HG03342 (cell line): ENCODE data around the gene PTCD2.

Experiments
- ATAC-seq: cut with Tn5 transposase; IDR thresholded peaks from one replicate; pipeline ENCODE4 v1.9.1; 2021; ENCODE audit warnings: mild to moderate bottlenecking, moderate library complexity; ENCODE audit not compliant: unreplicated experiment

The PTCD2 gene

GRCh38 chr5:72319976-72320752, at the start of gene PTCD2, which contains the start of gene MRPS27:
Gene PTCD2 (plus strand): TSS chr5:72320373. CDS start chr5:72320383, 10 bp downstream.
Gene MRPS27 (minus strand): TSS chr5:72320240. CDS start chr5:72320221, 19 bp downstream.
- ATAC-seq = peak; percentile 99

GRCh38 chr5:72271702-72272101, 48.5 kb upstream of the PTCD2 start:
- ATAC-seq = no peak

- no peak for ATAC-seq
Observed at GRCh38 chr5:72272398-72272797, 47.8 kb upstream of the PTCD2 start.

GRCh38 chr5:72273547-72273946, 46.6 kb upstream of the PTCD2 start:
- ATAC-seq = no peak

GRCh38 chr5:72276219-72276752, 43.9 kb upstream of the PTCD2 start:
- ATAC-seq = no peak

- ATAC-seq = no peak
Observed at GRCh38 chr5:72280581-72281069, 39.5 kb upstream of the PTCD2 start.

- no peak for ATAC-seq
Observed at GRCh38 chr5:72281430-72281763, 38.8 kb upstream of the PTCD2 start.

GRCh38 chr5:72281764-72282499, 38.2 kb upstream of the PTCD2 start:
- ATAC-seq = no peak

GRCh38 chr5:72282878-72283277, 37.3 kb upstream of the PTCD2 start:
- ATAC-seq = no peak

- no peak for ATAC-seq
Observed at GRCh38 chr5:72283358-72283757, 36.8 kb upstream of the PTCD2 start.

GRCh38 chr5:72284559-72285423, 35.4 kb upstream of the PTCD2 start:
- ATAC-seq = no peak

GRCh38 chr5:72285424-72285821, 34.8 kb upstream of the PTCD2 start:
- no peak for ATAC-seq

- no peak for ATAC-seq
Observed at GRCh38 chr5:72286798-72287197, 33.4 kb upstream of the PTCD2 start.

- ATAC-seq = no peak
Observed at GRCh38 chr5:72288924-72289323, 31.2 kb upstream of the PTCD2 start.

- ATAC-seq = no peak
Observed at GRCh38 chr5:72290356-72291133, 29.6 kb upstream of the PTCD2 start.

GRCh38 chr5:72291601-72292000, 28.6 kb upstream of the PTCD2 start:
- no peak for ATAC-seq

- ATAC-seq = no peak
Observed at GRCh38 chr5:72292411-72292810, 27.8 kb upstream of the PTCD2 start.

- no peak for ATAC-seq
Observed at GRCh38 chr5:72293495-72294055, 26.6 kb upstream of the PTCD2 start.

- no peak for ATAC-seq
Observed at GRCh38 chr5:72294473-72294872, 25.7 kb upstream of the PTCD2 start.

GRCh38 chr5:72295539-72295938, 24.6 kb upstream of the PTCD2 start:
- ATAC-seq = no peak
